Measurements from ENCODE around the gene TMPRSS11B.
"Not testable (repeated sequence)": the region's sequence is repeated elsewhere in the genome, so short reads cannot be mapped to it uniquely, and the experiment has no call there.

The TMPRSS11B gene

GRCh38 chr4:68216501-68216900, 29.0 kb downstream of the TMPRSS11B start:
- DNase-seq = no peak

GRCh38 chr4:68209003-68209402, 36.5 kb downstream of the TMPRSS11B start:
- no peak for DNase-seq

GRCh38 chr4:68194305-68194704, 51.2 kb downstream of the TMPRSS11B start:
- DNase-seq = not testable (repeated sequence)

- no peak for DNase-seq
Observed at GRCh38 chr4:68193194-68193593, 52.3 kb downstream of the TMPRSS11B start.

GRCh38 chr4:68187145-68187544, 58.3 kb downstream of the TMPRSS11B start:
- DNase-seq = no peak

- DNase-seq = no peak
Observed at GRCh38 chr4:68184923-68185322, 60.6 kb downstream of the TMPRSS11B start.

- DNase-seq = no peak
Observed at GRCh38 chr4:68183417-68183816, 62.1 kb downstream of the TMPRSS11B start.

- no peak for DNase-seq
Observed at GRCh38 chr4:68182382-68182820, 63.1 kb downstream of the TMPRSS11B start.

GRCh38 chr4:68180849-68181526, 64.5 kb downstream of the TMPRSS11B start:
- no peak for DNase-seq

- DNase-seq = no peak
Observed at GRCh38 chr4:68176904-68177303, 68.6 kb downstream of the TMPRSS11B start.

Measured in EL (cell line).